Measurements from ENCODE around the gene HSPA12B. TPM values are rescaled to one million over a fixed set of nuclear protein-coding genes. Genes with fewer than 3 reads are reported as not detected.

HSPA12B gene
- total RNA-seq, 1 donor from 2014 or later = 9.9 TPM

DNA sequence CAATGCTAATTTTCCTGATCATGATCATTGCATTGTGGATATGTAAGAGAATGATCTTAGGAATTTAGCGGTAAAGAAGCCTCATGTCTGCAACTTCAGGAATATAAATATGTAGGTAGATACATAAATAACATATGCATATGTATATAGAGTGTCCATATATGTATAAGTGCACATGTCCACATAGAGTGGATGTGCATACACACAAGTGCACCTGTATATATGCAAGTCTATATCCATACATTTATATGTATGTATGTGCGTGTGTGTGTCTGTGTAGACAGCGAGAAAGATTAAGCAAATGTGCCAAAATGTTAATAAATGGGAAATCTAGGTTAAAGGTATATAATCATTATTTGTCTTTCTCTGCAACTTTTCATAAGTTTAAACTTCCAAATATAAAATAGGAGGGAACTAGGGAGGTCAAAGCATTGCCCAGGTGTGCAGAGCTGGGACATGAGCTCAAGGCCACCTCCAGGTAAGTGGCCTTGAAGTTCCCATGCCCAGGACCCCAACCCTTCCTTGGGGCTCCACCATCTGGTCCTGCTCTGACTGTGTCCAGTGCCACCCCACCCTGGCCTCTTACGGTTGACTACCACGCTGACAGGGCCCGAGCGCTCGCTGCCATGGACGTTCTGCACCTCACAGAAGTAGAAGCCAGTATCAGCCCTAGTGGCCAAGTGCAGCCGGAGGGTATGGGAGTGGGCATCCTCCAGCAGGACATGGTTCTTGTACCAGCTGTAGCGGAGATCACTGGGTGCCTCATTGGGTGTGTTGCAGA, 29.7 kb upstream of the HSPA12B start:
- no peak for DNase-seq (ENCODE audit: low read depth in 2 of 2)

- DNase-seq (ENCODE audit: low read depth in 2 of 2) = no peak
These were observed 28.4 kb upstream of the HSPA12B start for GRCh38 chr20:3704087-3704486.

GRCh38 chr20:3705491-3705969, 27.0 kb upstream of the HSPA12B start:
- no peak for DNase-seq (ENCODE audit: low read depth in 2 of 2)

GRCh38 chr20:3705970-3706739, 26.3 kb upstream of the HSPA12B start:
- DNase-seq (ENCODE audit: low read depth in 2 of 2) = no peak

- DNase-seq (ENCODE audit: low read depth in 2 of 2) = no peak
These were observed 25.5 kb upstream of the HSPA12B start for GRCh38 chr20:3706774-3707507.

GRCh38 chr20:3707508-3707899, 25.0 kb upstream of the HSPA12B start:
- DNase-seq (ENCODE audit: low read depth in 2 of 2) = no peak

DNA sequence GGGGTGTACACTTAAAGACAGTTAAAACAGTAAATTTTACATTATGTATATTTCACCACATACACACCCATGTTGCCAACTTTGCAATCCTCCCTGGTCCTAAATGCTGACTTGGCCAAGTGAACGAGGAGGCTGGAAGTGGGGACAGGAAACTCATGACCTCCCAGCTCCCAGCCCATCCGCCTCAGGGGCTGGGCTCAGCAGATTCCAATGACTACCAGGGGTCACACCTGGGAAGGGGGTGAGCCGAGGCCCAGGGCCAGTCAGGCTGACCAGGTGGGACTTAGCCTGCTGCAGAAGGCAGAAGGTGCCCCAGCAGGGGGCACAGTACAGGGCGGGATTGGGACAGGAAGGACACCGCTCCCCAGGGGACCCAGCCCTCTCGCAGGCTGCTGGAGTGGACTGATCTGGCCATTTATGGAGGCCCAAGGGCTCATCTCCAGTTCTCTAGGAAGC, 22.4 kb upstream of the HSPA12B start:
- DNase-seq (ENCODE audit: low read depth in 2 of 2) = no peak

DNA sequence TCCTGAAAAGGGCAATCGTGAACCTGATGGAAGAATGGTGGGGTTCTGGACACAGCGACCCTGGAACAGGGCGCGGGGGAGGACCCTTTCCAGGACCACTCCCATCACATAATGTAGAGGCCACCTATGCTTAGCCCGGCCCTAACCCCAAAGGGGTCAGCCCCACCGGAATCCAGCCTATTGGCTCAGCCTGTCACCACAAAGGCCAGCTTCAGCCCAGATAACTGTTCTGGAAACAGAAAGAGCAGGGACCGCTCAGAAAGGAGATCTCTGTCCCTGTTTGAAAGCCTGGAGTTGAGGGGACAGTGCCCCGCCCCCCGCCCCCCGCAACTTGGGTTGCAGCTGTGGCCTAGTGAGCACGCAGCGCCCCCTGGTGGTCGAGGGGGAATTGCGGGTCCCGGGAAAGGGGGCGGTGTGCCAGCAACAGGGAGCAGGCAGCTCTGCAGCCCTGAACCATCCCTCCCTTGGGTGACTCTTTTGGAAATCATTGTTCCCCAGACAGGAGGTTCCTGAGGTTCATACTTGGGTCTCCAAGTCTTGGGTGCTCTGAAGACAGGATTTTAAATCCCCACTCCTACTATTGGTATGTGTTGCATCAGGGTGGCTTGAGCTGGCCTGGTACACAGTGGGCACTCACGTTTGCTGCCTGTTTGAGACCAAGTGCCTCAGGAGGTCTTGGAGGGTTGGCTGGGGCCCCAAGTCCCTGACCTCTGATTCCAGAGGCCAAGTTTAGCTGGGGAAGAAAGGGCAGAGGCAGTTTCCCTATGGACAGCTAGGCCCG, 21.6 kb upstream of the HSPA12B start:
- peak; percentile 47 to 66 for DNase-seq (ENCODE audit: low read depth in 2 of 2)

DNA sequence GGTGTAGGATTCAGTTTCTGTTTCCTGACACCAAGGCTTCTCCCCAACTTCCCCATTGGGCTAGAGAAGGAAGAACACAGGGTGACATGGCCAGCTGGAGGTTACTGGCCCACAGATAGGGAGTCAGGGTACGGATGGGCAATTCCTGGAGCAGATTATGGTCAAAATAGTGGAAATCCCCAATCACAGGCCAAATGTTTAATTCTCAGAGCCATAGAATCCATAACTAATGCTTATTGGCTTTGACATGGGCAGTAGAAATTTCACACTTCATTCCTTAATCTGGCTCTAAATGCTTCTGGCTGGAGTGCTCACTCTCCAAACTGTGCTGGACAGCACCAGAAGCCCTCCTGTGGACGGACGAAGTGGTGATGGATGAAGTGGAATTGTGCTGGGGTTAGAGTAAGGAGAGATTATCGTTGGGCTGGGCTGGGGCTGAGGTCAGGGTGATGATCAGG, 21.0 kb upstream of the HSPA12B start:
- no peak for DNase-seq (ENCODE audit: low read depth in 2 of 2)

DNA sequence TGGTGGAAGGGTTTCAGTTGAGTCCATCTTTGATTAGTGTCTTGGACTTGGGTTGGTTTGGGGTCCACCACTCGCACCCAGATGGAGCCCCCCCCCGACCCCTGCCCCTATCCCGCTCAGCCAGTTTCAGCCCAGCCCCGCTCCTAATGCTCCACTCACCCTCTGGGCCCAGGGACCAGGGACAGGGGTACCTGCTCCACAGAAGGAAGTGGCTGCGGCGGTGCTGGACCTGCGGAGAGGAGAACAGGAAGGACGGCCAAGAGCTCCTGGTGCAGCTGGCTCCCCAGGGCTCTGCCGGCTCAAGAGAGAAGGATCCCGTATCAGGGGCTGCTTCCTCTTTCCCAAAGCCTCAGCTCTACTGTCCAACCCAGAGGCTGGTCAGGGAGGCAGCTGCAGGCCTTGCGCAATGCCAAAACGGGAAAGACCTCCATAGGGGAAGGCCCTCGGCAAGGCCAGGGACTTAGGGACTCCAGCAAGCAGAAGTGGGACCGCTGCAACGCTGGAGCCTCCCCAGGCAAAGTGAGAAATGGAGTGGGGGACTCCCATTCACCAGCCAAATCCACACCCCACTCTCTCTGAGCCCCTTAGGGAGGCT, 20.1 kb upstream of the HSPA12B start, which contains the start of gene SIGLEC1:
SIGLEC1 (minus strand) TSS at position 322 of the 595 bp plus-strand sequence. CDS start 5,472 bp downstream, outside the sequence.
- DNase-seq (ENCODE audit: low read depth in 2 of 2) = no peak

GRCh38 chr20:3714092-3714491, 18.4 kb upstream of the HSPA12B start:
- no peak for DNase-seq (ENCODE audit: low read depth in 2 of 2)

DNA sequence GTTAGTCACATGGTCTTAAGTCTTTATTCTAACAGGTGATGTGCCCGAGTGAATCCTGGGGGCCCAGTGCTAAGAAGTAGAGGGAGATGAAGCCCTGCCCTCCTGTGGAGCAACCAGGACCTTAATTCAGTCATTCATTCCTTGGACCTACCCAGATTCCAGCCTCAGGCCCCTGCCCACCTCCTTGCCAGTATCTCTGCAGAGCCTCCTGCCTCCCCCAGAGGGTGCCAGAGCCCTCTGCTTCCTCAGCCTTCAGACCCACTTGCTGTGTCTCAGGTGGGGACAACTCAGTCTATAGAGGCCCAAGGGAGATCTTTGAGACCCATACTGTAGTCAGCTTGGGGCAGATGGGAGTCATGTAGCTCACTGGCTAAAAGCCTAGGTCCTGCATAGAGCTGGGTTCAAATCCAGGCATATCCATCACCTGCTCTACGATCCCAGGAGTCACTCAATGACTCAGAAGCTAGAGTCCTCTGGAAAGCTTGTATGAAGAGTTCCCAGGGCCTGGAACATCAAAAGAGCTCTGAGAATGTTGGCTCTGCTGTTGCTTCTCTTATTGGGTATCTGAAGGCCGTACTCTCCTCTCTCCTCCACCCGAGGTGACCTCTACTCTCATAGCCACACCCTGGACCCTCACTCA, 16.2 kb upstream of the HSPA12B start:
- peak; percentile 69 to 72 for DNase-seq (ENCODE audit: low read depth in 2 of 2)

DNA sequence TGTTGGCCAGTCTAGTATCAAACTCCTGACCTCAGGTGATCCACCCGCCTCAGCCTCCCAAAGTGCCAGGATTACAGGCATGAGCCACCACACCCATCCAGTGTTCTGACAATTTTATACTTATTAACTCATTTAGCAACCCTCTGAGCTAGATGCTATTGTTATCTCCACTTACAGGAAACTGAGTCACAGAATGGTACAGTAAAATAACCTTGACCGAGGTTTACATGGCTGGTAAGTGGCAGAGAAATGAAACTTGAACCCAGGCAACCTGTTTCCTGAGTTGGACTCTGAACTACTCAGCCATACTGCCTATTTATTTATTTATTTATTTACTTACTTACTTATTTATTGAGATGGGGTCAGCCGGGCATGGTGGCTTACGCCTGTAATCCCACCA, 13.4 kb upstream of the HSPA12B start:
- DNase-seq (ENCODE audit: low read depth in 2 of 2) = peak in 1 of 2 donors; percentile 48

GRCh38 chr20:3720068-3720467, 12.4 kb upstream of the HSPA12B start:
- no peak for DNase-seq (ENCODE audit: low read depth in 2 of 2)

GRCh38 chr20:3720626-3721025, 11.9 kb upstream of the HSPA12B start:
- DNase-seq (ENCODE audit: low read depth in 2 of 2) = no peak

DNA sequence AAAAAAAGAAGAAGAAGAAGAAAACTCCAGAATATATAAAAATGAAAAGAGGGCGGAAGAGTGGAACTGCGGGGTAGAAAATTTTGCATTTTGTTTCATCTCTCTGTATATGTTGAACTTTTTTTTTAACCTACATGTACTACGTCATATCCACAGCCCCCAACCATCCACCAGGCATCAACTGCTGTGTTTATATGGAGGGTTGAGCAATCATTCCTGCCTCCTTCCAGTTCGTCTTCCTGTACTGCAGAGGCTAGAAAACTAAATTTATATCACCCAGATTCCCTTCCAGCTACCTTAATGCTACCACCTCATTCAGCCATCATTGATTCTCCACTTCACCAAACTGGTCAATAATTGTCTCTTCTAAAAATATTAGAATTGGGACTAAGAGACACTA, 10.6 kb upstream of the HSPA12B start:
- DNase-seq (ENCODE audit: low read depth in 2 of 2) = no peak

- no peak for DNase-seq (ENCODE audit: low read depth in 2 of 2)
These were observed 9.2 kb upstream of the HSPA12B start for GRCh38 chr20:3723284-3723683.

DNA sequence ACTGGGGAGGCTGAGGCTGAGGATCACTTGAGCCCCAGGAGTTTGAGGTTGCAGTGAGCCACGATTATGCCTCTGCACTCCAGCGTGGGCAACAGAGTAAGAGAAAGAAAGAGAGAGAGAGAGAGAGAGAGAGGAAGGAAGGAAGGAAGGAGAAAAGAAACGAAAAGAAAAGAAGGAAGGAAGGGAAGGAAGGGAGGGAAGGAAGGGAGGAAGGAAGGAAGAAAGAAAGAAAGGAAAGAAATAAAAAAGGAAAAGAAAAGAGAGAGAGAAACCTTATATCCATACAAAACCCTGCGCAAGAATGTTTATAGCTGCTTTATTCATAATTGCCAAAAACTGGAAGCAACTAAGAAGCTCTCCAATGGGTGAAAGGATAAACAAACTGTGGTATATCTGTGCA, 8.1 kb upstream of the HSPA12B start:
- no peak for DNase-seq (ENCODE audit: low read depth in 2 of 2)

- DNase-seq (ENCODE audit: low read depth in 2 of 2) = no peak
These were observed 5.0 kb upstream of the HSPA12B start for GRCh38 chr20:3727401-3728021.

DNA sequence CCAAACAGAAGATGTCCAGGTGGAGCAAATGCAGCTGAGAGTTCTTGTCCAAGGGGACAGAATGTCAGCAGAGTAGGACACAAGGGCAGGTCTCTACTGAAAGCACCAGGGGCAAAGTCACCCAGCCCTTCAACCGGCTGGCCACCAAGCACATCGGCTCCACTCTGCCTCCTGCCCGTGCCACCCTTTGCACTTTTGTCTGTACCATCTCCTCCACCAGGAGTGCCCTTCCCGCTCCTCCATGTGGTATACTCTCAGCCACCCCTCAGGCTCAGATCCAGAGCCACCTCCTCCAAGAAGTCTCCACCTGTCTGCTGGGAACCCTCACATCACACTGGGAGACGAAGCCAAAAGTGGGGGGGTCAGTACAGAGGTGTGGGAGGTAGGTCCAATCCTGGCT, 4.1 kb upstream of the HSPA12B start:
- no peak for DNase-seq (ENCODE audit: low read depth in 2 of 2)

All from lung microvascular endothelial cell (primary cell).